Sigmoid colon (tissue), 4 donors: ENCODE data around the gene ARID3B.

Experiments
- EP300 ChIP-seq, 4 donors: sonication (generic); formaldehyde crosslinking; IDR thresholded peaks; one replicate each; pipeline ENCODE4 v1.6.1; 2017; ENCODE audit warnings: antibody characterized with exemption in 4 of 4
- POLR2AphosphoS5 ChIP-seq, 4 donors: sonication (generic); formaldehyde crosslinking; IDR thresholded peaks; one replicate each; pipeline ENCODE4 v1.6.1; 2017; ENCODE audit warnings: antibody characterized with exemption in 4 of 4
- TF ChIP-seq, protein P1 (sequence below), 4 experiments: fragments of 450-650 bp in 3 of 4; fragments of 200-600 bp in 1 of 4; IDR thresholded peaks; one replicate each; pipeline ENCODE4 v1.5.1; 2016 to 2019; ENCODE audit warnings: antibody characterized with exemption in 4 of 4, mild to moderate bottlenecking in 3 of 4, moderate library complexity in 2 of 4

DNA sequence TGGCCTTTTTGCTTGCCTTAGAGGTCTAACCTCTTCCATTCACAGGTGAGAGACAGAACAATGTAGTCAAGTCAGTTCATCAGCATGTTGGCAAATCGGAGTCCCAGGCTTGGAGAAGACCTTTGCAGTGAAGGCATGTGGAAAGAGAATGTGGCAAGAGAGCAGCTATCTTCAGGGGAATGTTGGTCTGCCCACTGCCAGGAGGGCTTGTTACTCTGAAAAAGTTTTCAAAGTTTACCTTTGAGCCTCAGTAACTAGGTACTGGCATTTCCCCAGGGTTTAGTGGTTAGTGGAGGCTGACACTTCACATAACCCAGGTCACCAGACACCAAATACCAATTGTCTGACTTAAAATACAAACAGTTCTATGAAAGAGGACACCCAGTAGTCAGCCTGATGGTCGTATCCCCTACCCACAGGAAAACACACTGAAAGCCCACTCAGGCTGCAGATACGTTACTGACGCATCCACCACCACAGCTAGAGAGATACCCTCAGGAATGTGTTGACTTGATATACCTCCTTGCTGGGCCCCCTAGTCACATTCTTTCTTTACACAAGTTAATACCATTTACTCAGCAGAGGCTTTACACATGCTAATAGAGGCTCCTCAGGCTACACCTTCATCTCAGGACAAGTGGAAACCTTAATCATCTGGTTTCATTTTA is 9.7 kb upstream of the ARID3B start:
- TF ChIP-seq, protein P1, sequence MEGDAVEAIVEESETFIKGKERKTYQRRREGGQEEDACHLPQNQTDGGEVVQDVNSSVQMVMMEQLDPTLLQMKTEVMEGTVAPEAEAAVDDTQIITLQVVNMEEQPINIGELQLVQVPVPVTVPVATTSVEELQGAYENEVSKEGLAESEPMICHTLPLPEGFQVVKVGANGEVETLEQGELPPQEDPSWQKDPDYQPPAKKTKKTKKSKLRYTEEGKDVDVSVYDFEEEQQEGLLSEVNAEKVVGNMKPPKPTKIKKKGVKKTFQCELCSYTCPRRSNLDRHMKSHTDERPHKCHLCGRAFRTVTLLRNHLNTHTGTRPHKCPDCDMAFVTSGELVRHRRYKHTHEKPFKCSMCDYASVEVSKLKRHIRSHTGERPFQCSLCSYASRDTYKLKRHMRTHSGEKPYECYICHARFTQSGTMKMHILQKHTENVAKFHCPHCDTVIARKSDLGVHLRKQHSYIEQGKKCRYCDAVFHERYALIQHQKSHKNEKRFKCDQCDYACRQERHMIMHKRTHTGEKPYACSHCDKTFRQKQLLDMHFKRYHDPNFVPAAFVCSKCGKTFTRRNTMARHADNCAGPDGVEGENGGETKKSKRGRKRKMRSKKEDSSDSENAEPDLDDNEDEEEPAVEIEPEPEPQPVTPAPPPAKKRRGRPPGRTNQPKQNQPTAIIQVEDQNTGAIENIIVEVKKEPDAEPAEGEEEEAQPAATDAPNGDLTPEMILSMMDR (IDR thresholded peaks at IDR 0.05) = no peak
- no peak for TF ChIP-seq POLR2AphosphoS5 (IDR thresholded peaks at IDR 0.05)
- TF ChIP-seq EP300 (IDR thresholded peaks at IDR 0.05) = no peak
